H9 (cell line): ENCODE data around the gene EMC9. TPM values are rescaled to one million over a fixed set of nuclear protein-coding genes. Genes with fewer than 3 reads are reported as not detected.

Experiments
- DNase-seq: peaks from one replicate; pipeline ENCODE4 v3.0.0-alpha.2; 2017
- H2AFZ ChIP-seq: one replicate; pipeline ENCODE4 v1.6.1; 2013; ENCODE audit warnings: mild to moderate bottlenecking, low read length, control low read depth, moderate library complexity
- H2AK5ac ChIP-seq: 2 replicates; pipeline ENCODE4 v1.6.1; 2013; ENCODE audit warnings: low read length, control low read depth, mixed read lengths; ENCODE audit not compliant: insufficient read length
- H2BK120ac ChIP-seq: one replicate; pipeline ENCODE4 v1.6.1; 2013; ENCODE audit warnings: low read depth, mild to moderate bottlenecking, low read length, control low read depth, inconsistent platforms; ENCODE audit not compliant: poor library complexity, severe bottlenecking
- H2BK12ac ChIP-seq: 2 replicates; pipeline ENCODE4 v1.6.1; 2013; ENCODE audit warnings: low read length, control low read depth, mixed read lengths, low read depth; ENCODE audit not compliant: insufficient read length
- H2BK15ac ChIP-seq: 2 replicates; pipeline ENCODE4 v1.6.1; 2013; ENCODE audit warnings: low read depth, low read length, control low read depth
- H2BK20ac ChIP-seq: one replicate; pipeline ENCODE4 v1.6.1; 2013; ENCODE audit warnings: low read depth, mild to moderate bottlenecking, low read length, control low read depth, inconsistent platforms; ENCODE audit not compliant: poor library complexity, severe bottlenecking
- H2BK5ac ChIP-seq: 2 replicates; pipeline ENCODE4 v1.6.1; 2013; ENCODE audit warnings: low read length, control low read depth, mixed read lengths; ENCODE audit not compliant: insufficient read length
- H3K14ac ChIP-seq: 2 replicates; pipeline ENCODE4 v1.6.1; 2013; ENCODE audit warnings: low read length, control low read depth; ENCODE audit not compliant: insufficient read depth
- H3K18ac ChIP-seq: 2 replicates; pipeline ENCODE4 v1.6.1; 2013; ENCODE audit warnings: low read depth, mild to moderate bottlenecking, mixed read lengths, low read length, control low read depth; ENCODE audit not compliant: insufficient read length
- H3K23ac ChIP-seq: 2 replicates; pipeline ENCODE4 v1.6.1; 2013; ENCODE audit warnings: low read length, control low read depth, mixed read lengths, low read depth; ENCODE audit not compliant: insufficient read length
- H3K23me2 ChIP-seq: 2 replicates; pipeline ENCODE4 v1.6.1; 2013; ENCODE audit warnings: low read depth, mild to moderate bottlenecking, mixed read lengths, low read length, control low read depth; ENCODE audit not compliant: insufficient read length, poor library complexity, severe bottlenecking
- H3K27ac ChIP-seq: 2 replicates; pipeline ENCODE4 v1.5.1; 2013; ENCODE audit warnings: low read length, control low read depth, mixed read lengths, low read depth; ENCODE audit not compliant: insufficient read length
- H3K27me3 ChIP-seq: 2 replicates; pipeline ENCODE4 v1.6.1; 2013; ENCODE audit warnings: low read length, control low read depth, inconsistent platforms; ENCODE audit not compliant: insufficient read depth
- H3K4ac ChIP-seq: 2 replicates; pipeline ENCODE4 v1.6.1; 2013; ENCODE audit warnings: low read depth, mild to moderate bottlenecking, control low read depth, inconsistent platforms, low read length, moderate library complexity
- H3K4me1 ChIP-seq: 2 replicates; pipeline ENCODE4 v1.6.1; 2013; ENCODE audit warnings: low read length, control low read depth, inconsistent platforms; ENCODE audit not compliant: insufficient read depth
- H3K4me2 ChIP-seq: 2 replicates; pipeline ENCODE4 v1.6.1; 2013; ENCODE audit warnings: low read length, control low read depth, mixed read lengths; ENCODE audit not compliant: insufficient read length, insufficient read depth
- H3K56ac ChIP-seq: 2 replicates; pipeline ENCODE4 v1.6.1; 2013; ENCODE audit warnings: low read depth, mild to moderate bottlenecking, mixed read lengths, low read length, control low read depth; ENCODE audit not compliant: insufficient read length
- H3K79me1 ChIP-seq: 2 replicates; pipeline ENCODE4 v1.6.1; 2013; ENCODE audit warnings: low read depth, mild to moderate bottlenecking, moderate library complexity, low read length, control low read depth, inconsistent platforms; ENCODE audit not compliant: insufficient read depth, poor library complexity, severe bottlenecking
- H3K79me2 ChIP-seq: 2 replicates; pipeline ENCODE4 v1.6.1; 2013; ENCODE audit warnings: low read length, control low read depth, inconsistent platforms; ENCODE audit not compliant: insufficient read depth
- H3K9ac ChIP-seq: 2 replicates; pipeline ENCODE4 v1.6.1; 2013; ENCODE audit warnings: low read length, control low read depth, mixed read lengths; ENCODE audit not compliant: insufficient read length; ENCODE audit errors: extremely low read depth
- H3K9me3 ChIP-seq: one replicate; pipeline ENCODE4 v1.6.1; 2013; ENCODE audit warnings: low read depth, low read length, inconsistent platforms; ENCODE audit not compliant: control insufficient read depth
- H3T11ph ChIP-seq: one replicate; pipeline ENCODE4 v1.6.1; 2013; ENCODE audit warnings: mild to moderate bottlenecking, low read length, control low read depth, inconsistent platforms
- H4K20me1 ChIP-seq: one replicate; pipeline ENCODE4 v1.6.1; 2013; ENCODE audit not compliant: control insufficient read depth, insufficient read length, insufficient read depth
- H4K5ac ChIP-seq: 2 replicates; pipeline ENCODE4 v1.6.1; 2013; ENCODE audit warnings: low read depth, mild to moderate bottlenecking, mixed read lengths, low read length, control low read depth; ENCODE audit not compliant: insufficient read length
- H4K8ac ChIP-seq: replicated peaks from 2 replicates; pipeline ENCODE4 v1.6.1; 2013; ENCODE audit warnings: low read length, control low read depth, mixed read lengths, low read depth; ENCODE audit not compliant: insufficient read length
- H4K91ac ChIP-seq: 2 replicates; pipeline ENCODE4 v1.6.1; 2013; ENCODE audit warnings: low read depth, mild to moderate bottlenecking, moderate library complexity, mixed read lengths, low read length, control low read depth; ENCODE audit not compliant: insufficient read length
- H3K27ac Mint-ChIP-seq, 3 experiments: 2 replicates in 2 of 3; 3 replicates in 1 of 3; pipeline ENCODE4 v1.8.0; 2020 to 2021; ENCODE audit warnings: mixed read lengths in 3 of 3, mild to moderate bottlenecking in 1 of 3, moderate library complexity in 1 of 3
- H3K27me3 Mint-ChIP-seq: 2 replicates; pipeline ENCODE4 v1.8.0; 2021; ENCODE audit warnings: low read depth, mild to moderate bottlenecking, moderate library complexity, mixed read lengths
- H3K36me3 Mint-ChIP-seq, 3 experiments: 2 replicates in 2 of 3; 3 replicates in 1 of 3; pipeline ENCODE4 v1.8.0; 2020 to 2021; ENCODE audit warnings: low read depth in 3 of 3, mixed read lengths in 3 of 3; ENCODE audit not compliant: insufficient read depth in 1 of 3
- H3K4me1 Mint-ChIP-seq, 2 experiments: 2 replicates each; pipeline ENCODE4 v1.8.0; 2020; ENCODE audit warnings: mixed read lengths in 2 of 2
- H3K4me3 Mint-ChIP-seq, 2 experiments: 2 replicates in 1 of 2; 3 replicates in 1 of 2; pipeline ENCODE4 v1.8.0; 2020 to 2021; ENCODE audit warnings: mild to moderate bottlenecking in 2 of 2, mixed read lengths in 2 of 2, moderate library complexity in 1 of 2
- H3K9me3 Mint-ChIP-seq, 2 experiments: 2 replicates in 1 of 2; 3 replicates in 1 of 2; pipeline ENCODE4 v1.8.0; 2020; ENCODE audit warnings: mild to moderate bottlenecking in 2 of 2, mixed read lengths in 2 of 2, moderate library complexity in 1 of 2
- CTCF ChIP-seq: fragments of 200-600 bp; sonication (generic); conservative IDR thresholded peaks from 3 replicates; pipeline ENCODE4 v1.8.0; 2021; ENCODE audit warnings: antibody characterized with exemption, mild to moderate bottlenecking
- WGBS: extraction: QIAGEN DNeasy Blood & Tissue Kit; methylation state at CpG from one replicate; pipeline ENCODE4 v1.1.7; 2013; ENCODE audit warnings: missing lambda C conversion rate, low lambda C conversion rate, mixed read lengths; ENCODE audit not compliant: insufficient read length; ENCODE audit errors: extremely low coverage; 5-methylcytosine and 5-hydroxymethylcytosine counted together
- total RNA-seq: library from RNA; stranded (reverse); gene quantifications from 2 replicates; pipeline ENCODE4 v1.2.1, GENCODE V29; 2021

EMC9 gene
- total RNA-seq, 1 experiment from 2014 or later: 52.9 TPM

- WGBS: no CpG with 5 or more reads among the region's 3 CpGs
- Mint-ChIP-seq H3K27ac (no peak overlapping the region; a peak in 2 of 7 replicates), H3K4me3 (no peak overlapping the region; a peak in 1 of 5 replicates), H3K27me3 (no peaks in the 10 kb centered on the region; the same call in 1 of the 2 replicates), H3K4me1 (peaks cover 5 to 7% of the 10 kb centered on the region in 2 experiments; a peak in 3 of 4 replicates), H3K9me3 (no peaks in the 10 kb centered on the region; a peak in 1 of 5 replicates), H3K36me3 (peaks cover 4 to 37% (median 19%) of the 10 kb centered on the region in 3 experiments)
- Histone ChIP-seq H3K4ac (no peak overlapping the region), H2BK120ac (no peak overlapping the region), H2BK12ac (no peak overlapping the region), H3K9ac (no peak overlapping the region), H3K18ac (no peak overlapping the region), H3K79me1 (no peaks in the 10 kb centered on the region), H2AK5ac (no peak overlapping the region), H3K23me2 (peaks cover 8% of the 10 kb centered on the region), H3K27ac (no peak overlapping the region), H4K91ac (no peak overlapping the region), H3K9me3 (no peaks in the 10 kb centered on the region), H2BK20ac (no peak overlapping the region), H3K23ac (no peak overlapping the region), H2BK5ac (no peak overlapping the region), H3K56ac (no peak overlapping the region), H3K14ac (no peak overlapping the region), H3K4me1 (no peaks in the 10 kb centered on the region), H4K8ac (no peak overlapping the region), H3K27me3 (no peaks in the 10 kb centered on the region), H2BK15ac (no peak overlapping the region), H3K79me2 (no peaks in the 10 kb centered on the region), H3K4me2 (no peak overlapping the region), H3T11ph (no peak overlapping the region), H4K5ac (no peak overlapping the region), H2AFZ (no peak overlapping the region), H4K20me1 (no peaks in the 10 kb centered on the region)
- DNase-seq: no peak
- no peak for TF ChIP-seq CTCF
Measured at GRCh38 chr14:24167469-24168114, 26.2 kb upstream of the EMC9 start.
